ENCODE data around the gene TMEM131L. TPM values are rescaled to one million over a fixed set of nuclear protein-coding genes. Genes with fewer than 3 reads are reported as not detected.

The TMEM131L gene
- total RNA-seq, 1 experiment from 2014 or later: 19.7 TPM

GRCh38 chr4:153676486-153676885 lies 210.3 kb downstream of the TMEM131L start:
- Histone ChIP-seq H3K27me3 (ENCODE audit: insufficient read depth, low read length) (no peaks in the 10 kb centered on the region), H3K36me3 (ENCODE audit: control insufficient read depth in 1 of 2, insufficient read depth in 2 of 2, low read length in 2 of 2) (no peaks in the 10 kb centered on the region), H3K27ac (ENCODE audit: low read depth, low read length) (no peak overlapping the region), H3K4me2 (ENCODE audit: low read length) (peak overlapping the region; percentile 28; the same call in 1 of the 2 replicates), H3K9me2 (ENCODE audit: insufficient read depth) (no peaks in the 10 kb centered on the region), H3K9ac (ENCODE audit: low read length) (no peak overlapping the region), H3K4me3 (replicated peaks in 1 of 2; ENCODE audit: low read depth in 1 of 2, low read length in 2 of 2) (no peak overlapping the region), H3K4me1 (ENCODE audit: control insufficient read depth in 1 of 2, insufficient read depth in 2 of 2, low read length in 2 of 2) (peaks cover 0 to 9% of the 10 kb centered on the region in 2 experiments; a peak in 1 of 4 replicates), H2AFZ (ENCODE audit: low read depth, low read length, poor library complexity, severe bottlenecking) (no peak overlapping the region), H3K9me3 (ENCODE audit: control insufficient read depth in 1 of 2, insufficient read depth in 1 of 2, low read depth in 1 of 2, low read length in 2 of 2) (no peaks in the 10 kb centered on the region), H3K79me2 (ENCODE audit: insufficient read depth, low read length) (no peaks in the 10 kb centered on the region), H4K20me1 (ENCODE audit: insufficient read depth) (no peaks in the 10 kb centered on the region)
- ChIA-PET POLR2A (no interaction called here), CTCF (no interaction called here), RAD21 (ENCODE audit: low non-redundant PET in 1 of 2, low total read pairs in 2 of 2, uncharacterized antibody in 2 of 2, unreplicated experiment in 2 of 2) (no interaction called here)
- TF ChIP-seq POLR2AphosphoS5 (IDR thresholded peaks at IDR 0.05; ENCODE audit: low read depth, low read length) (no peak), RAD21 (IDR thresholded peaks at IDR 0.05; ENCODE audit: low read depth) (no peak), REST (IDR thresholded peaks at IDR 0.05; ENCODE audit: low read depth) (no peak)
- TF ChIP-seq, protein P1, sequence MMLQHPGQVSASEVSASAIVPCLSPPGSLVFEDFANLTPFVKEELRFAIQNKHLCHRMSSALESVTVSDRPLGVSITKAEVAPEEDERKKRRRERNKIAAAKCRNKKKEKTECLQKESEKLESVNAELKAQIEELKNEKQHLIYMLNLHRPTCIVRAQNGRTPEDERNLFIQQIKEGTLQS (IDR thresholded peaks at IDR 0.05): no peak
- DNase-seq (ENCODE audit: low read depth, low spot score) (no peak), ATAC-seq (no peak)
- intact Hi-C loops (cut with micrococcal nuclease): no loop called here
- BruUV-seq (replicated peaks): no TSS peak

DNA sequence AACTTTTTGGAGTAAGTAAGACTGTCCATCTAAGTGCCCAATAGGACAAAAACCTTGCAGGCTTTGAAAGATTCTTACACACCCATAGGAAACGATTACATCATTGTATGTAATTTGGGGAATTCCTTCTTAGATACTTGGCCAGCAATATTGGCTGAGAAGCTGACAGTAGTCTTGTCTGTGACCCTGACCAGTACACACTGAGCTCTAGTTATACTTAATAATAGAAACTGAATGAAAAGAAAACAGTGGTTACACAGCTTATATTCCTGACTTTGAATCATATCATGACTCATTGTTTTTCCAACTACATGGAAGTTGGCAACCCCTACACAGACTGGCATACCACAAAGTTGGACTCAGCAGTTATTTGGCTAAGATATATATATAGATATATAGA lies 210.8 kb downstream of the TMEM131L start:
- H2AFZ ChIP-seq (ENCODE audit: low read depth, low read length, poor library complexity, severe bottlenecking): no peak overlapping the region
- no peaks in the 10 kb centered on the region for H3K9me3 ChIP-seq (ENCODE audit: control insufficient read depth in 1 of 2, insufficient read depth in 1 of 2, low read depth in 1 of 2, low read length in 2 of 2)
- ChIA-PET RAD21 (ENCODE audit: low non-redundant PET in 1 of 2, low total read pairs in 2 of 2, uncharacterized antibody in 2 of 2, unreplicated experiment in 2 of 2) (no interaction called here), POLR2A (no interaction called here), CTCF (no interaction called here)
- H3K4me1 ChIP-seq (ENCODE audit: control insufficient read depth in 1 of 2, insufficient read depth in 2 of 2, low read length in 2 of 2): peaks cover 0 to 9% of the 10 kb centered on the region in 2 experiments; a peak in 1 of 4 replicates
- H3K4me2 ChIP-seq (ENCODE audit: low read length): peak overlapping the region; percentile 28; the same call in 1 of the 2 replicates
- no peak overlapping the region for H3K9ac ChIP-seq (ENCODE audit: low read length)
- no peak overlapping the region for H3K27ac ChIP-seq (ENCODE audit: low read depth, low read length)
- no peaks in the 10 kb centered on the region for H3K79me2 ChIP-seq (ENCODE audit: insufficient read depth, low read length)
- H3K9me2 ChIP-seq (ENCODE audit: insufficient read depth): no peaks in the 10 kb centered on the region
- BruUV-seq (replicated peaks): no TSS peak
- H4K20me1 ChIP-seq (ENCODE audit: insufficient read depth): no peaks in the 10 kb centered on the region
- peak; percentile 19 for DNase-seq (ENCODE audit: low read depth, low spot score)
- H3K27me3 ChIP-seq (ENCODE audit: insufficient read depth, low read length): no peaks in the 10 kb centered on the region
- ATAC-seq: peak; percentile 66
- no peak overlapping the region for H3K4me3 ChIP-seq (replicated peaks in 1 of 2; ENCODE audit: low read depth in 1 of 2, low read length in 2 of 2)
- H3K36me3 ChIP-seq (ENCODE audit: control insufficient read depth in 1 of 2, insufficient read depth in 2 of 2, low read length in 2 of 2): no peaks in the 10 kb centered on the region
- intact Hi-C loops (cut with micrococcal nuclease): no loop called here
- TF ChIP-seq ZFX (IDR thresholded peaks at IDR 0.05): no peak
- peak; percentile 38; the same call in 1 of the 2 replicates for TF ChIP-seq JUND (IDR thresholded peaks at IDR 0.05)
- TF ChIP-seq ZNF274 (IDR thresholded peaks at IDR 0.05; ENCODE audit: low read depth, low read length): no peak
- TF ChIP-seq SIN3A (IDR thresholded peaks at IDR 0.05; ENCODE audit: low read depth): no peak
- no peak for TF ChIP-seq SRF (IDR thresholded peaks at IDR 0.05; ENCODE audit: low read depth)
- TF ChIP-seq ELF1 (IDR thresholded peaks at IDR 0.05; ENCODE audit: borderline replicate concordance, low read depth): no peak
- no peak for TF ChIP-seq MAX (IDR thresholded peaks at IDR 0.05)
- TF ChIP-seq CEBPB (IDR thresholded peaks at IDR 0.05; ENCODE audit: low read depth): no peak
- TF ChIP-seq CBX3 (IDR thresholded peaks at IDR 0.05; ENCODE audit: low read depth): no peak
- TF ChIP-seq EZH2phosphoT487 (IDR thresholded peaks at IDR 0.05; ENCODE audit: borderline replicate concordance): no peak
- TF ChIP-seq CTCF (IDR thresholded peaks at IDR 0.05 in 2 of 3, conservative IDR thresholded peaks at IDR 0.05 in 1 of 3; ENCODE audit: borderline replicate concordance in 1 of 3, insufficient read depth in 1 of 3, low read depth in 2 of 3, low read length in 2 of 3): no peak
- no peak for TF ChIP-seq POLR2A (IDR thresholded peaks at IDR 0.05; ENCODE audit: borderline replicate concordance, extremely low read depth, insufficient read depth, insufficient read length)
- TF ChIP-seq TCF7L2 (IDR thresholded peaks at IDR 0.05; ENCODE audit: borderline replicate concordance, extremely low read depth, insufficient read depth, insufficient read length): no peak
